ENCODE data around the gene GAGE10. TPM values are rescaled to one million over a fixed set of nuclear protein-coding genes. Genes with fewer than 3 reads are reported as not detected.
A peak's percentile ranks its signal among the peaks of the same experiment; 100 is the strongest.

The GAGE10 gene
- total RNA-seq, 4 donors from 2014 or later = 1.2 TPM; not detected in 3

DNA sequence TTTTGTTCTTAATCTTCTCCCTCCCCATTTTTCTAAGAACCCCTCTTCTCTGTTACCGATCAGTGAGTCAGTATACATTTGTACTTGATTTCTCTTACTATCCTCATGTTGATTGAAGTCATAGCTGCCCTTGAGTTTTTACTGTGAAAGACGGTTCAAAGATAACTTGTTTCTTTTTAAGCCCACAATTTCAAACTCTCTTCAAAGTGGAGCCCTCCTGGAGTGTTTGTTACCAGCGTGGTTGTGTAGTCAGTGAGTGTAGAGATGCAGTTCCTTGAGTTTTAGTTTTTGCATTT, 26.0 kb upstream of the GAGE10 start:
- Histone ChIP-seq H3K27ac (replicated peaks in 1 of 4) (no peak overlapping the region), H3K9me3 (no peaks in the 10 kb centered on the region), H3K36me3 (no peaks in the 10 kb centered on the region), H3K27me3 (no peaks in the 10 kb centered on the region), H3K4me1 (peaks cover 0 to 24% (median 21%) of the 10 kb centered on the region in 4 donors), H3K4me3 (no peak overlapping the region)
- intact Hi-C loops (cut with DNase I) = no loop called here
- no peak for DNase-seq (ENCODE audit: extremely low spot score)
- TF ChIP-seq EP300 (IDR thresholded peaks at IDR 0.05) (no peak), CTCF (IDR thresholded peaks at IDR 0.05) (no peak), POLR2AphosphoS5 (IDR thresholded peaks at IDR 0.05) (no peak), POLR2A (IDR thresholded peaks at IDR 0.05; ENCODE audit: low read depth) (no peak)
- WGBS = 67% methylated on average over 3 of the region's 3 CpGs

GRCh38 chrX:49278081-49278480, 25.4 kb upstream of the GAGE10 start:
- Histone ChIP-seq H3K4me3 (no peak overlapping the region), H3K4me1 (peaks cover 0 to 18% (median 15%) of the 10 kb centered on the region in 4 donors), H3K9me3 (no peaks in the 10 kb centered on the region), H3K27me3 (no peaks in the 10 kb centered on the region), H3K36me3 (no peaks in the 10 kb centered on the region), H3K27ac (replicated peaks in 1 of 4) (no peak overlapping the region)
- intact Hi-C loops (cut with DNase I) = no loop called here
- DNase-seq (ENCODE audit: extremely low spot score) = no peak
- WGBS = 83% methylated on average over 3 of the region's 3 CpGs
- no peak for TF ChIP-seq POLR2A (IDR thresholded peaks at IDR 0.05; ENCODE audit: low read depth)

DNA sequence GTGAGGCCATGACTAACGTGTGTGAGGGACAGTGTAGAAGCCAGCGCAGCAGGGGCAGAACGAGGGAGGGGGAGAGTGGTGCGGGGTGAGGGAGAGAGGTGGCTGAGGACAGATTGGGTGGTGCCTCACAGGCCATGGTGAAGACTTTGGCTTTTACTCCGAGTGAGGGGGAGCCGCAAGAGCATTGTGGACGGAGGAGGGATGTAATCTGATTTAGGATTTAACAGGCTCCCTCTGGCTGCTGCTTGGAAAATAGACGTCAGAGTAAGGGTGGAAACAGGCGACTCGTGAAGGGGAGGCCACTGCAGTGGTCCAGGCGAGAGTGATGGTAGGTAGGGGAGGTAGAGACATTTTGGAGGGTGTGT, 20.8 kb upstream of the GAGE10 start:
- intact Hi-C loops (cut with DNase I) = no loop called here
- WGBS = 38% methylated on average over 11 of the region's 11 CpGs
- Histone ChIP-seq H3K27me3 (no peaks in the 10 kb centered on the region), H3K9me3 (no peaks in the 10 kb centered on the region), H3K36me3 (peaks cover 0 to 8% (median 3%) of the 10 kb centered on the region in 4 donors), H3K27ac (replicated peaks in 1 of 4) (no peak overlapping the region), H3K4me3 (no peak overlapping the region), H3K4me1 (no peaks in the 10 kb centered on the region)
- no peak for DNase-seq (ENCODE audit: extremely low spot score)
- TF ChIP-seq POLR2A (IDR thresholded peaks at IDR 0.05; ENCODE audit: low read depth) (no peak), CTCF (IDR thresholded peaks at IDR 0.05) (peak; percentile 13 to 29 (median 20))

- H3K4me1 ChIP-seq = no peaks in the 10 kb centered on the region
- intact Hi-C loops (cut with DNase I) = no loop called here
- no peak overlapping the region for H3K27ac ChIP-seq (replicated peaks in 1 of 4)
- H3K4me3 ChIP-seq = no peak overlapping the region
- no peaks in the 10 kb centered on the region for H3K9me3 ChIP-seq
- peaks cover 0 to 8% (median 3%) of the 10 kb centered on the region in 4 donors for H3K36me3 ChIP-seq
- WGBS = 78% methylated on average over 3 of the region's 3 CpGs
- TF ChIP-seq POLR2A (IDR thresholded peaks at IDR 0.05; ENCODE audit: low read depth) (no peak), POLR2AphosphoS5 (IDR thresholded peaks at IDR 0.05) (no peak), EP300 (IDR thresholded peaks at IDR 0.05) (no peak), CTCF (IDR thresholded peaks at IDR 0.05) (no peak)
- no peak for DNase-seq (ENCODE audit: extremely low spot score)
- H3K27me3 ChIP-seq = no peaks in the 10 kb centered on the region
Observed at GRCh38 chrX:49284212-49284611, 19.2 kb upstream of the GAGE10 start.

DNA sequence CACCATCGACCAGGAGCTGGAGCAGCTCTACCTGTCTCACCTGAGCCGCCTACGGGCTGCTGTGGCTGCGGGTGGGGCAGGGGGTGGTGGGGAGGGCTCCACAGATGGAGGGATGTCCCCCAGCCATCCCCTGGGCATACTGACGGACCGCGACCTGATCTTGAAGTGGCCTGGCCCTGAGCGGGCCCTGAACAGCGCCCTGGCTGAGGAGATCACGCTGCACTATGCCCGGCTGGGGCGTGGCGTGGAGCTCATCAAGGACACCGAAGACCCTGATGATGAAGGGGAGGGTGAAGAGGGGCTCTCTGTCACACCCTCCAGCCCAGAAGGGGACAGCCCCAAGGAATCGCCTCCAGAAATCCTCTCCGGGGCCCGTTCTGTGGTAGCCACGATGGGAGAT, 17.3 kb upstream of the GAGE10 start:
- H3K9me3 ChIP-seq = no peaks in the 10 kb centered on the region
- DNase-seq (ENCODE audit: extremely low spot score) = no peak
- 88% methylated on average over 9 of the region's 18 CpGs for WGBS
- TF ChIP-seq POLR2AphosphoS5 (IDR thresholded peaks at IDR 0.05) (no peak), POLR2A (IDR thresholded peaks at IDR 0.05; ENCODE audit: low read depth) (no peak), EP300 (IDR thresholded peaks at IDR 0.05) (no peak), CTCF (IDR thresholded peaks at IDR 0.05) (no peak)
- intact Hi-C loops (cut with DNase I) = no loop called here
- no peak overlapping the region for H3K27ac ChIP-seq (replicated peaks in 1 of 4)
- no peak overlapping the region for H3K4me3 ChIP-seq
- no peaks in the 10 kb centered on the region for H3K27me3 ChIP-seq
- H3K4me1 ChIP-seq = no peaks in the 10 kb centered on the region
- H3K36me3 ChIP-seq = peaks cover 0 to 8% (median 3%) of the 10 kb centered on the region in 4 donors
